Myocyte (in vitro differentiated cells): ENCODE measurements around the gene DPH1. TPM values are rescaled to one million over a fixed set of nuclear protein-coding genes. Genes with fewer than 3 reads are reported as not detected.

Experiments
- DNase-seq: peaks from one replicate; pipeline ENCODE4 v3.0.0-alpha.2; 2012; ENCODE audit warnings: low read depth
- total RNA-seq: library from RNA; depleted of rRNA; stranded (reverse); fragments of >200 nt; gene quantifications from 2 replicates; pipeline ENCODE4 v1.2.3, GENCODE V29; 2014

DPH1 gene
- total RNA-seq, 1 donor from 2014 or later = 39.4 TPM

DNA sequence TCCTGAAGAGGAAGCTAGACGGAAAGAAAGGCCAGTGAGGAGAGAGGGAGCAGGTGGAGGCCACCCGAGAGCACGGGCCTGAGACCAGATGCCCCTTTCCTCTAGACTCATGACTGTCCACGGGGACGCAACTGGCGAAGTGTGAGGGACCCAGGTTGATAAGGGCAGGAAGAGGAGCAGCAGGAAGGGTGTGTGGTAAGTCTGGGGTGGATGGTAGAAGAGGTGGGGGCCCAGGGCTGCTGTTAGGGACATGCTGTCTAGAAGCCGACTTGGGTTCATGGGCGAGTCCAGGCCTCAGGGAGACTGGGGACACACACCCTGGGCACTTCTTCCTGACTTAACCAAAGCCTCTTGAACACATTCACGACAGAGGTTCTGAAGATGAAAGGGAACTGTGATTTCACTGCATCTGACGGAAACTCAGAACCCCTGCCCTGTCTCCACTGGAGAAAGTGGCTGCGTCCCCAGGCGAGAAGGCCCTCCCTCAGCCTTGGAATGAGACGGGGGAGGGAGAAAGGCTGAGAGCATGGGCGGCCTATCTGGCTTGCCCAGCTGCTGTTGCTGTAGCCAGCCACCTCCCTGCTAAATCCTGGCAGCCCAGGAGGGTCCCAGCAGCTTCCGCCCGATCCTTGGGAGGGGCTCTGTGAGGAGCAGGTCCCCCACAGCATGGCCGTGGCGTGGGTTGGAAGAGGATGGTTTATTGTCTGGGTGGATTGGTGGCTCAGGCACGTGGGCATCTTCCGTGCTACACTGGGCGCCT lies 30.9 kb downstream of the DPH1 start:
- DNase-seq = no peak

- DNase-seq = no peak
Observed at GRCh38 chr17:2061441-2061958, 31.5 kb downstream of the DPH1 start.

DNA sequence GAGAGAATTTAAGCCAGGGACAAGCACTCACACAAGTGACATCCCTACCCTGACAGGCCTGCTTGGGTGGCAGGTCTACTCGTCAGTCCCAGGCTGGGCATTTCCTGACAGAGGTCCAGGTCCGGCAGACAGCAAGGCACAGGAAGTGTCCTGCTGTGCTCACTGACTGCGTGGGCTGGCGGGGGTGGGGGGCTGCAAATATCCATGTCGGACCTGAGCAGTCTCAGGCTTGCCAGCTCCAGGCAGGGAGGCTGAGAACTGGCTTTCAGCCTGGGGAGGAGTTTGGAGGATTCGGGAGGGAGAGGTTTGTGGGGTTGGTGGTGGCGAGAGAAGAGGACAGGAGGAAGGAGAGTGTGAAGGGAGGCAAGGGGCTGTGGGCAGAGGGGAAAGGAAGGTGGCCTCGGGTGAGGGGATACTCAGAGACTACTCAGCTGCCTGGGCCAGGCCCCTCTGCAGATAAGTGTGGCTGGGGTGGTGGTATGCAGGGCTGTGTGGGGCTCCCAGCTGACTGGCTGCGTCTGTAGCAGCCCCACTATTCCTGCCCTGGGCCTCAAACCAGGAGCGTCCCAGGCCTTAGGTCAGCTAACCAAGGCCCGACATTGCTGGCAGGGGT lies 32.7 kb downstream of the DPH1 start:
- DNase-seq = no peak

DNA sequence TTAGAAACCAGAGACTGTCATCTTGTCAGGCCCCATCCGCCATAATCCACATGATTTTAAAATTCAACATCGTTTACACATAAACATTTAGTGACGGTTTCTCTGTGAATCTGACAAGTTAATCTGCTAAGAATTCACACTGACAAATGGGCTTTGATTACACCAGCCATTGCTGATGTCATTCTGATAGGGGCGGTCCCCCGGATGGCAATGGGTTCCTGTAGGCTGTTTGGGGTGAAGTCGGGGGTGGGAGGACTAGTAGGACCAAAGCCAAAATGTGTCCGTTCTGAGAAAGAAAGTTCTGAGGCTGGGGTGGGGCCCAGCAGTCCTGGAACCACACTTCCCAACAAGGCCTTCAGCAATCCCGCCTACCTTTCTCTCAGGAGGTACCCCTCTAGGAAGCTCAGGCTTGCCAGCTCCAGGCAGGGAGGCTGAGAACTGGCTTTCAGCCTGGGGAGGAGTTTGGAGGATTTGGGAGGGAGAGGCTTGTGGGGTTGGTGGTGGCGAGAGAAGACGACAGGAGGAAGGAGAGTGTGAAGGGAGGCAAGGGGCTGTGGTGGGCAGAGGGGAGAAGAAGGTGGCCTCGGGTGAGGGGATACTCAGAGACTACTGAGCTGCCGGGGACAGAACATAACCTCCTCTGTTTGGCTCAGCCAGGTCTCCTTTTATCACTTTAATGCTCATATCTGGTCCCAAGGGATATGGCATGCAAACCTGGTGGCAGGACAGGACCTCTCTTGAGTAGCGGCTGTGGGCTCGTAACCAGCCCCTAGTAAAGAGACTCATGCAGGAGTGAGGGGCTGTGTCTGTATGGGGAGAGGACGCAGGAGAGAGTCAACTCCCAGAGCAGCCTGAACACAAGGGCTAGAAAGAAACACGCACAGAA lies 33.6 kb downstream of the DPH1 start:
- no peak for DNase-seq

DNA sequence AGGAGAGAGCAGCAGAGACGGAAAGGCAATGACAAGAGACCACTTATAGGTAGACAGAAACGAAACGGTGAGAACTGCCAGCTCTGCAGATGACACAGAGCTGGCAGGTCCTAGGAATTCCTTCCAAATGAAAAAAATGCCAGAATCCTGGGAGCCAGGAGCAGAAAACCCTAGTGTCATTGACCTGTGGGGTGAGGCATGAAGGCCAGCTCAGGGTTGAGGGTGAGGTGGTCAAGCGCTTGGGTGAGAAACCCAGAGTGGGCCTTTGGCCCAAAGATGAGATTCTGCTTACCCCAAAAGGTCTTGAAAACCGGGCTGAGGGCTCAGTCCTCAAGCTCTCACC lies 34.2 kb downstream of the DPH1 start:
- DNase-seq = no peak

GRCh38 chr17:2064520-2064971 lies 34.6 kb downstream of the DPH1 start:
- no peak for DNase-seq

- DNase-seq = no peak
Observed at GRCh38 chr17:2064980-2065785, 35.2 kb downstream of the DPH1 start.

DNA sequence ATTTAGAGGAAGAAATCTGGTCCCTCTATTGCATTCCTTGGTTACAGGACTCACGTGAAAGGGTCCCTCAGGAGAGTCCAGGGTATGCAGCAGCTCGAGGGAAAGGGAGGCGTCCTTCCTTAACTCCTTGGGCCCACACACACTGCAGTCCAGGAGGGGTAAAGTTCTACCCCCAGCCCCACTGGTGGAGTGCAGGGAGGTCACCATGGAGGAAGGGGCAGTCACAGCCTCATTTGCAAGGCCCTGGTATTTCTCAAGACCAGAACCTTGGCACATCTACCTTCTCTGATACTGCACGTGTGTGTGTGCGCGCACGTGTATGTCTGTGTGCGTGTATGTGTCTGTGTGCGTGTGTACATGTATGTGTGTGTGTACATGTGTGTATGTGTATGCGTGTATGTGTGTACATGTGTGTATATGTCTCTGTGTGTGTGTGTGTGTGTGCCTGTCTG lies 36.0 kb downstream of the DPH1 start:
- DNase-seq = no peak

DNA sequence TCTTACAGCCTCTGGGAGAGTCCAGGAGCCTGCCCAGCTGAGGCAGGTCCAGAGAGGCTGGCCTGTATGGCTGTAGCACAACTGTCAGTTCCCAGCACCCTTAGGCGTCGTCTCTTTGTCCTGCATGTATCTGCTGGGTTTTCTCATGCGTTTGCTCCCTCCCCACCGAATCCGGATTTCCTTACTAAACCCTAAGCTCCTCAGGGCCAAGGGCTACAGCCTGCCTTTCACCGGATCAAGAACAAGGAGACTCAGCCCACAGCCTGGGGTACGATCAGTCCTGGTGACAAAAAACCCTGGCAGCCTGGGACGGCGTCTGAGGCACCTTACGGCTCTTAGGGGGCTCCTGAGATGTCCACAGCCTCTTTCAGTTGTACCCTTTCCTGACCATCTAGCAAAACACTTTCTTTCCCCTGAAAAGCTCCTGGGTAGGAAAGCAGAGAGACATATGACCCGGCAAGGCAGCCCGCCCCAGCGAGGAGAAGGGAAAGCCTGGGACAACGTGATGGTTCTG lies 37.2 kb downstream of the DPH1 start:
- no peak for DNase-seq

GRCh38 chr17:2067608-2068024 lies 37.7 kb downstream of the DPH1 start:
- DNase-seq = no peak

GRCh38 chr17:2068031-2068518 lies 38.1 kb downstream of the DPH1 start:
- peak; percentile 70 for DNase-seq

- no peak for DNase-seq
Observed at GRCh38 chr17:2068519-2069051, 38.6 kb downstream of the DPH1 start.

DNA sequence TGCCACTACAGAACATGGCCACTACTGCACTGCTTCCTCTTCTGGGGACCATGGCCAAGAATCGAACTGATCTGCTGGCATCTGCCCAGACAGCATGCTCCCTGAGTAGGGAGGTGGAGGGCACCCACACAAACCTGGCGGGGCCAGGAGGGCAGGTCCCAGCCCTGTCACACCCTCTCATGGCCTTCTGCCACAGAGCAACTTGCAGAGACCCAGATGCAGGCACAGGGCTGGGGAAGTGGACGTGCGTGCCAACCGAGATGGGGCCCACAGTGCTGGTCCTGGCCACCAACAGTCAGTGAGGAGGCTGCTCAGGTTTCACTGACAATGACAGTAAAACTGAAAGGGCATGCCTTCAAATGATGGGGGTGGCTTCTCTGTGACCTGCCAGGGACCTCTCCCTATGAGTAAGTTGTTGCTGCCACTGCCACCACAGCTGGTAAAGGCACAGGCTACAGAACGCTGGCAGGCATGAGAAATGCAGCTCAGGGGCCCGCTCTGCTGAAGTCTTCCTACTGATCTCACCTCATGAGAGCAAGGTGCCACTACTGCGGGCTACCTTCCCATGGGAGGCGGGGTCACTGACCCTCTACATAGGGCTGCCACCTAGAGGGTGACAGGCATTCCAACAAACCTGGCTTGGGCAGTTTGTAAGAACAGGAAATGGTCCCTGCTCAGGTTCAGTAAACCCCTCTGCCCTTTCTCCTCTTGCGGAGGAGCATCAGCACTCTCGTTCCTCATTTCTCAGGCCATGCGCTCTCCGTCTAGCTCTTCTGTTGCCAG lies 40.5 kb downstream of the DPH1 start:
- no peak for DNase-seq

DNA sequence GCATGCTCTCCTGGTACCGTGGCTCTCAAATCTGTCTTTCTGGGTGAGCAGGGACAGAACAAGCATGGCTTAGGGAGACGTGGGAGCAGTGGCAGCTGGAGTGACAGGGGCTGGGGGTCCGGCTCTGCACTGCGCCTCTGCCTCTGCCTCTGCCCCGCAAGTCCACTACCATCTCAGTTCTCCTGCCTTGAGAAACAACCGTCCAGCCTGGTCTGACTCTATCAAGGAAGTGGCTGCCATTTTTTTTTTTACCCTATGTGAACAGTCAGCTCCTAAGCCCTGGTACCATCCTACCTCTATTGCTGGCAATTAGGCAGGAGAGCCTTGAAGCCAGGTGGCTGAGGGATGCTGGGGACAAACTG lies 41.1 kb downstream of the DPH1 start:
- no peak for DNase-seq

- peak; percentile 68 for DNase-seq
Observed at GRCh38 chr17:2071455-2072281, 41.7 kb downstream of the DPH1 start.

- DNase-seq = no peak
Observed at GRCh38 chr17:2074919-2075318, 45.0 kb downstream of the DPH1 start.

GRCh38 chr17:2075336-2076086 lies 45.6 kb downstream of the DPH1 start:
- DNase-seq = peak; percentile 79
